HepG2 (cell line): ENCODE measurements around the gene SPATA13. TPM values are rescaled to one million over a fixed set of nuclear protein-coding genes. Genes with fewer than 3 reads are reported as not detected.

ENCODE experiments used
- ETV5 ChIP-seq: IDR thresholded peaks from 2 replicates; pipeline ENCODE4 v1.6.1; 2018; ENCODE audit warnings: missing biosample characterization, missing genetic modification reagents, inconsistent platforms, borderline replicate concordance
- HHEX ChIP-seq: IDR thresholded peaks from 2 replicates; pipeline ENCODE4 v1.6.1; 2016; ENCODE audit warnings: control low read depth
- JUNB ChIP-seq: sonication (generic); formaldehyde crosslinking; IDR thresholded peaks from 2 replicates; pipeline ENCODE4 v1.8.0; 2022; ENCODE audit warnings: missing genetic modification reagents, mild to moderate bottlenecking, borderline replicate concordance
- KDM5B ChIP-seq: sonication (generic); formaldehyde crosslinking; IDR thresholded peaks from 2 replicates; pipeline ENCODE4 v1.4.0; 2020; ENCODE audit warnings: missing genetic modification reagents, mild to moderate bottlenecking, borderline replicate concordance
- MAZ ChIP-seq, 2 experiments: sonication (generic) in 1 of 2; formaldehyde crosslinking in 1 of 2; IDR thresholded peaks; 2 replicates each; pipeline versions ENCODE4 v1.5.0 to v1.6.1; 2012 to 2020; ENCODE audit warnings: low read depth in 2 of 2, mild to moderate bottlenecking in 2 of 2, borderline replicate concordance in 1 of 2, improper control_type of control experiment in 1 of 2, low read length in 1 of 2, missing genetic modification reagents in 1 of 2, moderate library complexity in 1 of 2
- MLXIP ChIP-seq: sonication (generic); formaldehyde crosslinking; IDR thresholded peaks from 2 replicates; pipeline ENCODE4 v1.9.0; 2021; ENCODE audit warnings: missing genetic modification reagents, borderline replicate concordance
- MYC ChIP-seq: sonication (generic); formaldehyde crosslinking; IDR thresholded peaks from 2 replicates; pipeline ENCODE4 v1.9.0; 2021; ENCODE audit warnings: missing genetic modification reagents, borderline replicate concordance
- MYNN ChIP-seq: sonication (generic); formaldehyde crosslinking; IDR thresholded peaks from 2 replicates; pipeline ENCODE4 v1.4.0; 2020; ENCODE audit warnings: mild to moderate bottlenecking, low read depth, missing genetic modification reagents
- NFKB2 ChIP-seq: sonication (generic); formaldehyde crosslinking; IDR thresholded peaks from 2 replicates; pipeline ENCODE4 v1.4.0; 2020; ENCODE audit warnings: missing genetic modification reagents, borderline replicate concordance
- PHF5A ChIP-seq: IDR thresholded peaks from one replicate; pipeline ENCODE4 v1.6.1; 2018; ENCODE audit warnings: low read depth, missing genetic modification reagents; ENCODE audit not compliant: unreplicated experiment
- SOX13 ChIP-seq, 3 experiments: fragments of 450-650 bp in 1 of 3; sonication (generic) in 1 of 3; formaldehyde crosslinking in 1 of 3; IDR thresholded peaks in 2 of 3; conservative IDR thresholded peaks in 1 of 3; 2 replicates each; pipeline versions ENCODE4 v1.5.0 to v1.6.1; 2016 to 2020; ENCODE audit warnings: antibody characterized with exemption in 1 of 3, mild to moderate bottlenecking in 1 of 3, missing compliant biosample characterization in 1 of 3, missing genetic modification reagents in 1 of 3, moderate library complexity in 1 of 3
- TAF15 ChIP-seq: fragments of 200-400 bp; formaldehyde crosslinking; IDR thresholded peaks from one replicate; pipeline ENCODE4 v1.6.1; 2018; ENCODE audit warnings: mild to moderate bottlenecking, low read depth, low read length; ENCODE audit not compliant: poor library complexity, severe bottlenecking
- U2AF1 ChIP-seq: fragments of 200-400 bp; formaldehyde crosslinking; optimal IDR thresholded peaks from 2 replicates; pipeline ENCODE3; 2017; ENCODE audit warnings: mild to moderate bottlenecking, low read depth, low read length
- ZBTB3 ChIP-seq: sonication (generic); formaldehyde crosslinking; IDR thresholded peaks from 2 replicates; pipeline ENCODE4 v1.4.0; 2020; ENCODE audit warnings: low read depth, mild to moderate bottlenecking, moderate library complexity, missing genetic modification reagents, borderline replicate concordance
- ZFP41 ChIP-seq: sonication (generic); formaldehyde crosslinking; IDR thresholded peaks from 2 replicates; pipeline ENCODE4 v1.4.0; 2020; ENCODE audit warnings: mild to moderate bottlenecking, missing genetic modification reagents, borderline replicate concordance
- ZMYM2 ChIP-seq: sonication (generic); formaldehyde crosslinking; IDR thresholded peaks from 2 replicates; pipeline ENCODE4 v1.8.0; 2022; ENCODE audit warnings: mild to moderate bottlenecking, missing genetic modification reagents
- ZNF143 ChIP-seq: sonication (generic); formaldehyde crosslinking; IDR thresholded peaks from 2 replicates; pipeline ENCODE4 v1.4.0; 2020; ENCODE audit warnings: missing genetic modification reagents
- ZNF230 ChIP-seq: sonication (generic); formaldehyde crosslinking; IDR thresholded peaks from 2 replicates; pipeline ENCODE4 v1.4.0; 2020; ENCODE audit warnings: mild to moderate bottlenecking, missing genetic modification reagents
- ZNF232 ChIP-seq: sonication (generic); formaldehyde crosslinking; IDR thresholded peaks from 2 replicates; pipeline ENCODE4 v1.4.0; 2020; ENCODE audit warnings: missing genetic modification reagents, borderline replicate concordance
- ZNF292 ChIP-seq: sonication (generic); formaldehyde crosslinking; IDR thresholded peaks from 2 replicates; pipeline ENCODE4 v1.8.1; 2022; ENCODE audit warnings: mild to moderate bottlenecking, low read depth, missing genetic modification reagents, borderline replicate concordance
- ZNF317 ChIP-seq: sonication (generic); formaldehyde crosslinking; IDR thresholded peaks from 2 replicates; pipeline ENCODE4 v1.5.0; 2020; ENCODE audit warnings: mild to moderate bottlenecking, missing genetic modification reagents
- ZNF605 ChIP-seq: sonication (generic); formaldehyde crosslinking; IDR thresholded peaks from 2 replicates; pipeline ENCODE4 v1.8.0; 2022; ENCODE audit warnings: mild to moderate bottlenecking, missing genetic modification reagents
- polyA plus RNA-seq, 8 experiments: library from polyadenylated mRNA; depleted of rRNA in 3 of 8; stranded (reverse) in 7 of 8; unstranded in 1 of 8; fragments of >200 nt; fragmentation: Illumina TruSeq in 4 of 8; extraction: Trizol in 4 of 8; gene quantifications; 2 replicates each; pipeline versions ENCODE4 v1.2.1 to v1.2.3, GENCODE V29; 2011 to 2016; ENCODE audit warnings: low read depth in 4 of 8, missing spikeins in 1 of 8, mixed read lengths in 1 of 8; ENCODE audit not compliant: insufficient read depth in 1 of 8
- total RNA-seq, 5 experiments: library from RNA; depleted of rRNA; stranded (reverse); fragments of >200 nt; fragmentation: Illumina TruSeq; extraction: Trizol; gene quantifications; 2 replicates each; pipeline ENCODE4 v1.2.3, GENCODE V29; 2016; ENCODE audit warnings: low read depth in 1 of 5
- TF ChIP-seq, protein P1 (sequence below): IDR thresholded peaks from 2 replicates; pipeline ENCODE4 v1.6.1; 2018; ENCODE audit warnings: missing genetic modification reagents, mild to moderate bottlenecking, missing compliant biosample characterization

The SPATA13 gene
- total and polyA plus RNA-seq, 2 of the 13 experiments (the other 11 are each of a cell fraction or from before 2014, with no cell fraction given): 11.3 to 14.2 TPM

- TF ChIP-seq, protein P1, sequence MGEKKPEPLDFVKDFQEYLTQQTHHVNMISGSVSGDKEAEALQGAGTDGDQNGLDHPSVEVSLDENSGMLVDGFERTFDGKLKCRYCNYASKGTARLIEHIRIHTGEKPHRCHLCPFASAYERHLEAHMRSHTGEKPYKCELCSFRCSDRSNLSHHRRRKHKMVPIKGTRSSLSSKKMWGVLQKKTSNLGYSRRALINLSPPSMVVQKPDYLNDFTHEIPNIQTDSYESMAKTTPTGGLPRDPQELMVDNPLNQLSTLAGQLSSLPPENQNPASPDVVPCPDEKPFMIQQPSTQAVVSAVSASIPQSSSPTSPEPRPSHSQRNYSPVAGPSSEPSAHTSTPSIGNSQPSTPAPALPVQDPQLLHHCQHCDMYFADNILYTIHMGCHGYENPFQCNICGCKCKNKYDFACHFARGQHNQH (CRISPR knock-in tag): 0 out of 2 replicates have a peak, but pooled peaks have one; percentile 55
- no peak for TF ChIP-seq MLXIP (CRISPR knock-in tag)
- no peak for TF ChIP-seq TAF15
- no peak for TF ChIP-seq ZBTB3 (CRISPR knock-in tag)
- peak; percentile 69; the same call in 1 of the 2 replicates for TF ChIP-seq MYC (CRISPR knock-in tag)
- no peak for TF ChIP-seq ZFP41 (CRISPR knock-in tag)
- TF ChIP-seq HHEX (CRISPR knock-in tag): no peak
- peak; percentile 69; the same call in 1 of the 2 replicates for TF ChIP-seq KDM5B (CRISPR knock-in tag)
- no peak for TF ChIP-seq ZNF605
- peak; percentile 72 for TF ChIP-seq ZNF143 (CRISPR knock-in tag)
- TF ChIP-seq NFKB2 (CRISPR knock-in tag): peak; percentile 82; the same call in 1 of the 2 replicates
- 0 out of 2 replicates have a peak, but pooled peaks have one; percentile 55 for TF ChIP-seq ZMYM2 (CRISPR knock-in tag)
- peak; percentile 97 for TF ChIP-seq ZNF292 (CRISPR knock-in tag)
- no peak for TF ChIP-seq MYNN (CRISPR knock-in tag)
- 0 out of 2 replicates have a peak, but pooled peaks have one; percentile 47 for TF ChIP-seq ETV5 (CRISPR knock-in tag)
- TF ChIP-seq ZNF230 (CRISPR knock-in tag): no peak
- 0 out of 2 replicates have a peak, but pooled peaks have one; percentile 5 for TF ChIP-seq SOX13 (IDR thresholded peaks at IDR 0.05)
- TF ChIP-seq SOX13 (CRISPR knock-in tag; conservative IDR thresholded peaks at IDR 0.05 in 1 of 2, IDR thresholded peaks at IDR 0.05 in 1 of 2): peak in 1 of 2 experiments; percentile 66; a peak in 2 of 4 replicates
- TF ChIP-seq ZNF317 (CRISPR knock-in tag): peak; percentile 57; the same call in 1 of the 2 replicates
- TF ChIP-seq U2AF1: no peak
- no peak for TF ChIP-seq ZNF232 (CRISPR knock-in tag)
- no peak for TF ChIP-seq JUNB (CRISPR knock-in tag)
- no peak for TF ChIP-seq PHF5A
- no peak for TF ChIP-seq MAZ (IDR thresholded peaks at IDR 0.05; ENCODE audit: borderline replicate concordance, low read depth, low read length)
- TF ChIP-seq MAZ (CRISPR knock-in tag; IDR thresholded peaks at IDR 0.05; ENCODE audit: low read depth): peak; percentile 78
Observed at GRCh38 chr13:24271601-24272451, 111.3 kb downstream of the SPATA13 start (continued).
